ENCODE results near the gene SH2D3A. TPM values are rescaled to one million over a fixed set of nuclear protein-coding genes. Genes with fewer than 3 reads are reported as not detected.

The SH2D3A gene
- total RNA-seq, 1 donor from 2014 or later = 1.5 TPM

DNA sequence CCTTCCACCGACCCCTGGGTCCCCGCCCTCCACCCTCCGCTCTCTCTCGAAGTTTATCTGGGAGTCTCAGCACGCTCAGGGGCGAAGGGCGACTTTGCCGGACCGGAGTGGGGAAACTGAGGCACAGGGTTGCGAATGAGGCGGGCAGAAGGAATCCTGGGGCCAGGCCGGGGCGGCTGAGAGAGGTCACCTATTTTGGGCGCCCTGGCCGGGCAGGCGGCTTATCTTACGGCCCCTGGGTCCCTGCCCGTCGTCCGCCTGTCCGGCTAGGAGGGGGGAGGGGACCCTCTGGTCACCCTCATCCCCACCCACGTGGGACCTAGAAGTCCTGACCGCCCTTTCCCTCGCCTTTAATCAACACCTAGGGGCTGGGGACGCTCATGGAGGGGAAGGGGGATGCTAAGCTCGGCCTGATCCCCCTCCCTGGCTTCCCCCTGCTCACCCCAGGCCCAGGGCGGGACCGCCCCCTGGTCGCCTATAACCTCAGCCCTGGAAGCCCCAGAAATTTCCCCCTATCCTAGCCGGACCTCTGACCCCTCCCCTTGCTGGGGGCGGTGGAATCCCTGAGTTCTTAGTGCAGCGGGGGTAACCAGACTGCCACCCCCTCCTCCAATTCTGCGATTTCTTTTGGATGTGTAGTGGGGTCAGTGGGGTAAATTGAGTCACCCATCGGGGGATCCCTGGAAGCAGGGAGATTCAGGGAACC is 27.2 kb downstream of the SH2D3A start:
- peaks cover 16% of the 10 kb centered on the region for H3K36me3 Mint-ChIP-seq (ENCODE audit: low read depth, unreplicated experiment)
- peak overlapping the region; percentile 92 for H3K4me3 Mint-ChIP-seq (ENCODE audit: unreplicated experiment)
- H3K27ac Mint-ChIP-seq (ENCODE audit: unreplicated experiment) = no peak overlapping the region
- H3K27me3 Mint-ChIP-seq (ENCODE audit: unreplicated experiment) = peaks cover 22% of the 10 kb centered on the region
- peak; percentile 46 for DNase-seq (ENCODE audit: low spot score)
- no peaks in the 10 kb centered on the region for H3K9me3 Mint-ChIP-seq (ENCODE audit: unreplicated experiment)
- TF ChIP-seq, protein P1, sequence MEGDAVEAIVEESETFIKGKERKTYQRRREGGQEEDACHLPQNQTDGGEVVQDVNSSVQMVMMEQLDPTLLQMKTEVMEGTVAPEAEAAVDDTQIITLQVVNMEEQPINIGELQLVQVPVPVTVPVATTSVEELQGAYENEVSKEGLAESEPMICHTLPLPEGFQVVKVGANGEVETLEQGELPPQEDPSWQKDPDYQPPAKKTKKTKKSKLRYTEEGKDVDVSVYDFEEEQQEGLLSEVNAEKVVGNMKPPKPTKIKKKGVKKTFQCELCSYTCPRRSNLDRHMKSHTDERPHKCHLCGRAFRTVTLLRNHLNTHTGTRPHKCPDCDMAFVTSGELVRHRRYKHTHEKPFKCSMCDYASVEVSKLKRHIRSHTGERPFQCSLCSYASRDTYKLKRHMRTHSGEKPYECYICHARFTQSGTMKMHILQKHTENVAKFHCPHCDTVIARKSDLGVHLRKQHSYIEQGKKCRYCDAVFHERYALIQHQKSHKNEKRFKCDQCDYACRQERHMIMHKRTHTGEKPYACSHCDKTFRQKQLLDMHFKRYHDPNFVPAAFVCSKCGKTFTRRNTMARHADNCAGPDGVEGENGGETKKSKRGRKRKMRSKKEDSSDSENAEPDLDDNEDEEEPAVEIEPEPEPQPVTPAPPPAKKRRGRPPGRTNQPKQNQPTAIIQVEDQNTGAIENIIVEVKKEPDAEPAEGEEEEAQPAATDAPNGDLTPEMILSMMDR (IDR thresholded peaks at IDR 0.05; ENCODE audit: unreplicated experiment) = no peak
- H3K4me1 Mint-ChIP-seq (ENCODE audit: unreplicated experiment) = peaks cover 17% of the 10 kb centered on the region

DNA sequence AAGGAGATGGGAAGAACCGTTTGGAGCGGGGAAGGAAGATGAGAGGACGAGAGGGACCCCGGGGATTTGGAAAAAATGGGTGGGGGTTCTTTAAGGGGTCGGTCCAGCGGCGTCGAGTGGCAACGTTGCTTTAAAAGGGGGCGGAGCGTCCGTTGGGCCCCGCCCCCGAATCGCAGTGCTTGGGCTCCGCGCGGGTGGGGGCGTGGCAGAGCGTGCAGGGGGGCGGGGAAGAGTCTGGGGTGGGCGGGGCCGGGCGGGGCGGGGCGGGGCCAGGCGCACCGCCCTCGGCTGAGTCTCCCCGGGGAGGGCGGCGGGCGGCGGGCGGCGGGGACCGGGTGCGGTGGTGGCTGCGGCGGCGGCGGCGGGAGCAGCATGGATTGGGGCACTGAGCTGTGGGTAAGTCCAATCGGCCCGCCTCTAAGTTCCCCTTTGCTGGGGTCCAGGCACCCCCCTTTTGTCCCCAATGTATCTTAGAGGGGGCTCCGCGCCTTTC is 27.8 kb downstream of the SH2D3A start, which contains the start of gene TRIP10:
Gene TRIP10, plus strand, starts transcription at position 291 of the 493 bp plus-strand sequence. Its CDS starts 82 bp downstream, at position 373.
- Mint-ChIP-seq H3K27ac (ENCODE audit: unreplicated experiment) (peak within 1 kb of the TSS; percentile 73), H3K4me1 (ENCODE audit: unreplicated experiment) (peaks cover 17% of the 10 kb centered on the region), H3K4me3 (ENCODE audit: unreplicated experiment) (peak within 1 kb of the TSS; percentile 92), H3K36me3 (ENCODE audit: low read depth, unreplicated experiment) (peaks cover 16% of the 10 kb centered on the region), H3K27me3 (ENCODE audit: unreplicated experiment) (peaks cover 24% of the 10 kb centered on the region), H3K9me3 (ENCODE audit: unreplicated experiment) (no peaks in the 10 kb centered on the region)
- DNase-seq (ENCODE audit: low spot score) = peak; percentile 81
- TF ChIP-seq, protein P1 (IDR thresholded peaks at IDR 0.05; ENCODE audit: unreplicated experiment) = no peak

DNA sequence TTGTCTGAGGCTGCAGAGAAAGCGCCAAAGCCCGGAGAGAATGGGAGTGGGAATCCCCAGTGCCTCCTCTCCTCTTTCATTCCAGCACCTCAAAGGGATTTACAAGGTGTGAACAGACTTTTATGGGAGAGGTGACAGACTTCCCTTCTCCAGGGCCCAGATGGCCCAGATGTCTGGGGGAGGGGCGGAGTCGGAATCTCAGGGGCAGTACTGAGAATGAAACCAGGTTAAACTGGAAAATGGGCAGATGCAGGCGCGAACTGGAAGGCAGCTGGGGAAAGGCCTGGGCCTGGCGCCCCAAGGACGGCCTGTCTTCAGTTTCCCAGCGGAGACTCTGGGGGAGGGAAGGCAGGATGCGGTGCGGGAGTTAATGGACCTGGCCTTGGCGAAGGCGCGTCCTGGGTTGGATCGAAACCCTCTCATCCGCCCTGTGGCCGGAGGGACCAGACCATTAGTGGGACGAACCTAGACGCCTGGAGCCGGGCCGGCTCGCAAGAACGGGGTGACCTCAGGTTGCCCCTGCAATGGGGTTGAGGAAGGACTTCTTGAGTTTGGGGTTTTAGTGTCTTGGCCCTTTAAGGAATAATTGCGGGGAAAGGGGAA is 28.3 kb downstream of the SH2D3A start:
- peaks cover 14% of the 10 kb centered on the region for H3K36me3 Mint-ChIP-seq (ENCODE audit: low read depth, unreplicated experiment)
- peak overlapping the region; percentile 73 for H3K27ac Mint-ChIP-seq (ENCODE audit: unreplicated experiment)
- TF ChIP-seq, protein P1 (IDR thresholded peaks at IDR 0.05; ENCODE audit: unreplicated experiment) = no peak
- H3K9me3 Mint-ChIP-seq (ENCODE audit: unreplicated experiment) = no peaks in the 10 kb centered on the region
- H3K4me3 Mint-ChIP-seq (ENCODE audit: unreplicated experiment) = peak overlapping the region; percentile 90
- peak; percentile 22 for DNase-seq (ENCODE audit: low spot score)
- peaks cover 17% of the 10 kb centered on the region for H3K4me1 Mint-ChIP-seq (ENCODE audit: unreplicated experiment)
- peaks cover 24% of the 10 kb centered on the region for H3K27me3 Mint-ChIP-seq (ENCODE audit: unreplicated experiment)

DNA sequence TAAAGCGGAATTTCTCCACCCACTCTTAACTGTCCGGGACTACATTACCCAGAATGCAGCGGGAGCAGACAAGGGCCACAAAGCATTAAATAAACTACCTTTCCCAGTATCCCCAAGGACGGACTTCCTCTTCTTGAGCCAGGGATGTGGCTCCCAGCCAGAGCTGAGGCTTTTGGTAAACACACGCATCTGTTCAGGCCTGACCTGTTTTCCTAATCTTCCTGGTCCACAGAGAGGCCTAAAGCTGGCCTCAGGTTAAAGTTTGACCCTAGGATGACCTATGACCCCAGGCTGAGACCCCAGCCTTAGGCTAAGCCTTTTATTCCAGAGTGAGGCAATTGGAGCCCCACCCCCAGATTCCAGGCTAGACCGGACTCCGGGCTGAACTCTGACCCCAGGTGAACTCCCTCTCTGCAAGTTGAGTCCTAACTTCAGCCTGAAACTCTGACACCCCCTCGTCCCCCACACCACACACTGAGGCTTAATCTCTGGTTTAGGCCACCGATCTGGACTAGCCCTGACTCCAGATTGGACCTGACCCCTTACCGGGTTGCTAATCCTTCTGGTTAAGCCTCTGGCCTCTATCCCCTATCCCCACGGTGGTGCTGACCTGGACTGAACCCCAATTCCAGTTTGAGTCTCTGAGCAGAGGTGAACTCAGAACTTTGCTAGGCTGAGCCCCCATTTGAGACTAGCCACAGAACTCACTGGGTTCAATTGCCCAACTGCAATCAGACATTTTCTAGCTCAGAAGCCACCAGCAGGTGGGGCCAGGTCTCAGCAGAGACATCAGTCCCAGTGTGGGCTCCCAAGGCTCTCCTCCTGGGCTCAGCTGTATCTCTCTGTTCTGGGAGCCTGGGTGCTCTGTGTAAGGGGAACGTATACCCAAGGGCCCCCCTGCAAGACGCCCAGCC is 29.1 kb downstream of the SH2D3A start:
- H3K27ac Mint-ChIP-seq (ENCODE audit: unreplicated experiment) = peak overlapping the region; percentile 73
- H3K4me3 Mint-ChIP-seq (ENCODE audit: unreplicated experiment) = peak overlapping the region; percentile 87
- peak; percentile 63 for DNase-seq (ENCODE audit: low spot score)
- H3K27me3 Mint-ChIP-seq (ENCODE audit: unreplicated experiment) = peaks cover 23% of the 10 kb centered on the region
- no peaks in the 10 kb centered on the region for H3K9me3 Mint-ChIP-seq (ENCODE audit: unreplicated experiment)
- TF ChIP-seq, protein P1 (IDR thresholded peaks at IDR 0.05; ENCODE audit: unreplicated experiment) = peak; percentile 46
- peaks cover 11% of the 10 kb centered on the region for H3K36me3 Mint-ChIP-seq (ENCODE audit: low read depth, unreplicated experiment)
- peaks cover 17% of the 10 kb centered on the region for H3K4me1 Mint-ChIP-seq (ENCODE audit: unreplicated experiment)
